Measurements from ENCODE around the gene ACTRT2. TPM values are rescaled to one million over a fixed set of nuclear protein-coding genes. Genes with fewer than 3 reads are reported as not detected.

Gene ACTRT2
- total RNA-seq, 1 donor from 2014 or later, result not detected

DNA sequence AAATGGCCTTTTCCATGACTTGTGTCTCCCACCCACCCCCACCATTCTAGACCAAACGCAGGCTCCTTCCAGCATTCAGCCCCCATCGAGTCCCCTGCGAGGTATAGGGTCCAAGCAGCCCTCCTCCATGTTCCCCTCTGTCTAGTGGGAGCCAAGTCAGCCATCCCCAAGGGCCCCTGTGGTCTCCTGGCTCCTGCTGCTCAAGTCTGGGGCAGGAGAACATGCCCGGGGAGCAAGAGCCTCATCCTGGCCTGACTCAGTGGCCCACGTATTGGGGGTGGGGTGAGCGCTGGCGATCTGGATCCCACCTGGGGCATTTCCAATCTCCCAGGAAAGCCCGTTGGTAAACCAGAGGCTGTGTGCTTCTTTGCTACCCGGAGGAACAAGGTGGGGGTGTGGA is 43.6 kb downstream of the ACTRT2 start:
- TF ChIP-seq, protein P1, sequence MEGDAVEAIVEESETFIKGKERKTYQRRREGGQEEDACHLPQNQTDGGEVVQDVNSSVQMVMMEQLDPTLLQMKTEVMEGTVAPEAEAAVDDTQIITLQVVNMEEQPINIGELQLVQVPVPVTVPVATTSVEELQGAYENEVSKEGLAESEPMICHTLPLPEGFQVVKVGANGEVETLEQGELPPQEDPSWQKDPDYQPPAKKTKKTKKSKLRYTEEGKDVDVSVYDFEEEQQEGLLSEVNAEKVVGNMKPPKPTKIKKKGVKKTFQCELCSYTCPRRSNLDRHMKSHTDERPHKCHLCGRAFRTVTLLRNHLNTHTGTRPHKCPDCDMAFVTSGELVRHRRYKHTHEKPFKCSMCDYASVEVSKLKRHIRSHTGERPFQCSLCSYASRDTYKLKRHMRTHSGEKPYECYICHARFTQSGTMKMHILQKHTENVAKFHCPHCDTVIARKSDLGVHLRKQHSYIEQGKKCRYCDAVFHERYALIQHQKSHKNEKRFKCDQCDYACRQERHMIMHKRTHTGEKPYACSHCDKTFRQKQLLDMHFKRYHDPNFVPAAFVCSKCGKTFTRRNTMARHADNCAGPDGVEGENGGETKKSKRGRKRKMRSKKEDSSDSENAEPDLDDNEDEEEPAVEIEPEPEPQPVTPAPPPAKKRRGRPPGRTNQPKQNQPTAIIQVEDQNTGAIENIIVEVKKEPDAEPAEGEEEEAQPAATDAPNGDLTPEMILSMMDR (IDR thresholded peaks at IDR 0.05; ENCODE audit: partially characterized antibody, unreplicated experiment), result no peak
- no peak for DNase-seq
- H3K9me3 Mint-ChIP-seq (ENCODE audit: unreplicated experiment), result peaks cover 3% of the 10 kb centered on the region
- no peak overlapping the region for H3K4me3 Mint-ChIP-seq (ENCODE audit: unreplicated experiment)
- H3K27me3 Mint-ChIP-seq (ENCODE audit: unreplicated experiment), result peaks cover 8% of the 10 kb centered on the region
- H3K36me3 Mint-ChIP-seq (ENCODE audit: unreplicated experiment), result no peaks in the 10 kb centered on the region
- no peak overlapping the region for H3K27ac Mint-ChIP-seq (ENCODE audit: unreplicated experiment)
- no peaks in the 10 kb centered on the region for H3K4me1 Mint-ChIP-seq (ENCODE audit: low read depth, unreplicated experiment)

DNA sequence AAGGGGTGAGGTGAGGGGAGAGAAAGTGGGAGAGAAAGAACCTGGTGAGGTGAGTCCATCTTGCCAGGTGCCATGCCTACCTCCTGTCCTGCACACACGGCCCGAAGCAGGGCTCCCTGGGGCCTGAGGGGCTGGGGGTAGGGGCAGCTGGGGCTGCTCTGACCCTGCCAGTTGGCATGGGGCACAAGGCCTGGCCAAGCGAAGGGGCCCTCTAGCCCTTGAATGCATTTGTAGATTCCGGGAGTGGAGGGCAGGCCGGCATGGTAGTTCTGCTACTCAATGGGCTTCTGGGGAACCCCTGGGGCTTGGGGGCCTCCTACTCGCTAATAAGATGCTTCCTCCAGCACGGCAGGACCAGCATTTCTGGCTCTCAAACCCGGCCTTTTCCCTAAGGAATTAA is 44.1 kb downstream of the ACTRT2 start:
- DNase-seq, result no peak
- Mint-ChIP-seq H3K9me3 (ENCODE audit: unreplicated experiment) (peaks cover 3% of the 10 kb centered on the region), H3K36me3 (ENCODE audit: unreplicated experiment) (no peaks in the 10 kb centered on the region), H3K4me1 (ENCODE audit: low read depth, unreplicated experiment) (no peaks in the 10 kb centered on the region), H3K27ac (ENCODE audit: unreplicated experiment) (no peak overlapping the region), H3K4me3 (ENCODE audit: unreplicated experiment) (no peak overlapping the region), H3K27me3 (ENCODE audit: unreplicated experiment) (peaks cover 8% of the 10 kb centered on the region)
- TF ChIP-seq, protein P1 (IDR thresholded peaks at IDR 0.05; ENCODE audit: partially characterized antibody, unreplicated experiment), result no peak

DNA sequence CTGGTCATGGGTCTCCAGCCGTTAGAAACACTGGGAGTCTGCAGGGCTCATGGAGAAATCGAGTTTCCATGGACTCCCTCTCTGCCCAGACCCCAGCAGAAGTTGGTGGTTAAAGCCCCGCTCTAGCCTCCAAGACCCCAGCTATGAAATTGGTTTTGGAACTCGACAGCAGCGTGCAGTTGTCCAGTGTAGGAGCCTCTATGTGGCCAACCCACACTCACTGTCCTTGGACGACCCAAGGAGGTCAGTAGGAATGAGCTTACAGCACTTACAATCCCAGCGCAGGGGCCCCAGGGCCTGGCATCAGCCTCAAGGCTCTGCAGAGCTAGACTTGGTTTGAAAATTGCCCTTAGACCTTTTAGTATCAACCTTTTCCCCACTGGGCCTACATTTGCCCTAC is 44.5 kb downstream of the ACTRT2 start:
- Mint-ChIP-seq H3K36me3 (ENCODE audit: unreplicated experiment) (no peaks in the 10 kb centered on the region), H3K9me3 (ENCODE audit: unreplicated experiment) (peaks cover 3% of the 10 kb centered on the region), H3K4me3 (ENCODE audit: unreplicated experiment) (no peak overlapping the region), H3K4me1 (ENCODE audit: low read depth, unreplicated experiment) (no peaks in the 10 kb centered on the region), H3K27ac (ENCODE audit: unreplicated experiment) (no peak overlapping the region), H3K27me3 (ENCODE audit: unreplicated experiment) (peaks cover 8% of the 10 kb centered on the region)
- TF ChIP-seq, protein P1 (IDR thresholded peaks at IDR 0.05; ENCODE audit: partially characterized antibody, unreplicated experiment), result no peak
- no peak for DNase-seq

- Mint-ChIP-seq H3K9me3 (ENCODE audit: unreplicated experiment) (peaks cover 3% of the 10 kb centered on the region), H3K27me3 (ENCODE audit: unreplicated experiment) (peaks cover 4% of the 10 kb centered on the region), H3K36me3 (ENCODE audit: unreplicated experiment) (no peaks in the 10 kb centered on the region), H3K4me1 (ENCODE audit: low read depth, unreplicated experiment) (no peaks in the 10 kb centered on the region), H3K4me3 (ENCODE audit: unreplicated experiment) (no peak overlapping the region), H3K27ac (ENCODE audit: unreplicated experiment) (no peak overlapping the region)
- no peak for DNase-seq
- TF ChIP-seq, protein P1 (IDR thresholded peaks at IDR 0.05; ENCODE audit: partially characterized antibody, unreplicated experiment), result no peak
Measured at GRCh38 chr1:3066250-3066711, 45.0 kb downstream of the ACTRT2 start.

DNA sequence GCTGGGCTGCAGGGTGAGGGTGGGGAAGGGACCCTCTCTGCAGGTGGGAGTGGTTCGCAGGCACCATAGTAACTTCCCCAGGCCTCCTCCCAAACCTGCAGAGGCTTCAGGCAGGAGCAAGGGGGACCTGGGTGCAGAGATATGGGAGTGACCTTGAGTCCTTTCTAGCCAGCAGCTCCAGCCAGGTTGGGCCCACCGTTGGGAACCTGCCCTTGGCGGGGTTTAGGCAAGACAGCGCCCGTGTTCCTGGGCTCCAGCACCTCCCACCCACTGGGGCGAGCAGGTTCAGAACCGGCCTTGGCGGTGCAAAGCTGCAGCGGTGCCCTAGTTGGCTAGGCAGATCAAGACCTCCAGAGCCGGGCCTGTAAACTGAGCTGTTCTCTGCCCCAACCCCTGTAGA is 45.6 kb downstream of the ACTRT2 start:
- DNase-seq, result peak; percentile 9
- Mint-ChIP-seq H3K9me3 (ENCODE audit: unreplicated experiment) (peaks cover 3% of the 10 kb centered on the region), H3K36me3 (ENCODE audit: unreplicated experiment) (no peaks in the 10 kb centered on the region), H3K4me1 (ENCODE audit: low read depth, unreplicated experiment) (no peaks in the 10 kb centered on the region), H3K27ac (ENCODE audit: unreplicated experiment) (no peak overlapping the region), H3K27me3 (ENCODE audit: unreplicated experiment) (peaks cover 4% of the 10 kb centered on the region), H3K4me3 (ENCODE audit: unreplicated experiment) (no peak overlapping the region)
- TF ChIP-seq, protein P1 (IDR thresholded peaks at IDR 0.05; ENCODE audit: partially characterized antibody, unreplicated experiment), result no peak

Measured in glutamatergic neuron (in vitro differentiated cells).